Measurements from ENCODE around the gene SMURF1. TPM values are rescaled to one million over a fixed set of nuclear protein-coding genes. Genes with fewer than 3 reads are reported as not detected.

Gene SMURF1
- total and polyA plus RNA-seq, 2 of the 8 experiments (the other 6 are each of a cell fraction or from before 2014, with no cell fraction given), result 9.6 to 24.5 TPM

GRCh38 chr7:99118077-99118476, 25.8 kb downstream of the SMURF1 start:
- Histone ChIP-seq H3K23ac (ENCODE audit: insufficient read length) (no peak overlapping the region), H4K5ac (ENCODE audit: insufficient read length, low read depth, low read length) (no peak overlapping the region), H3K9me3 (ENCODE audit: insufficient read depth in 2 of 2, low read depth in 1 of 2, low read length in 1 of 2) (no peaks in the 10 kb centered on the region), H2BK12ac (ENCODE audit: low read depth, low read length) (no peak overlapping the region), H3K9ac (replicated peaks in 1 of 4; ENCODE audit: extremely low read depth in 1 of 4, low read depth in 3 of 4, low read length in 3 of 4) (no peak overlapping the region), H4K91ac (replicated peaks; ENCODE audit: insufficient read length, low read length) (no peak overlapping the region), H2BK20ac (ENCODE audit: low read length) (no peak overlapping the region), H3K18ac (ENCODE audit: extremely low read depth, low read length) (no peak overlapping the region), H3K4me1 (replicated peaks in 1 of 4; ENCODE audit: control insufficient read depth in 3 of 4, insufficient read depth in 4 of 4, low read length in 3 of 4) (peaks cover 0 to 2% (median 0%) of the 10 kb centered on the region in 4 experiments; a peak in 1 of 7 replicates), H3K14ac (ENCODE audit: insufficient read length) (no peak overlapping the region), H3K27me3 (replicated peaks in 1 of 4; ENCODE audit: control insufficient read depth in 3 of 4, extremely low read depth in 1 of 4, insufficient read depth in 3 of 4, low read length in 3 of 4) (no peaks in the 10 kb centered on the region), H3K27ac (ENCODE audit: low read depth, low read length) (no peak overlapping the region), H3K4me2 (ENCODE audit: insufficient read depth in 1 of 2, low read depth in 2 of 2, low read length in 2 of 2) (no peak overlapping the region), H2AK5ac (ENCODE audit: low read depth, low read length) (no peak overlapping the region), H3K79me2 (ENCODE audit: control insufficient read depth in 1 of 2, insufficient read depth in 2 of 2, low read length in 2 of 2) (peaks cover 3 to 90% of the 10 kb centered on the region in 2 experiments; a peak in 3 of 4 replicates), H3K36me3 (ENCODE audit: control insufficient read depth in 2 of 4, insufficient read depth in 4 of 4, low read length in 3 of 4) (no peaks in the 10 kb centered on the region), H2BK120ac (replicated peaks; ENCODE audit: low read depth, low read length) (no peak overlapping the region), H3K79me1 (ENCODE audit: low read depth, low read length) (peaks cover 2% of the 10 kb centered on the region; the same call in 1 of the 2 replicates), H3K4me3 (ENCODE audit: extremely low read depth in 1 of 4, insufficient read depth in 2 of 4, low read depth in 3 of 4, low read length in 4 of 4) (no peak overlapping the region), H3K4ac (replicated peaks; ENCODE audit: insufficient read length, low read depth, low read length) (no peak overlapping the region), H3K23me2 (ENCODE audit: low read depth, low read length) (no peaks in the 10 kb centered on the region), H2BK15ac (ENCODE audit: low read length) (no peak overlapping the region), H4K8ac (ENCODE audit: extremely low read depth, insufficient read depth, low read length) (no peak overlapping the region), H2AFZ (ENCODE audit: low read length) (no peak overlapping the region), H4K20me1 (replicated peaks in 1 of 2; ENCODE audit: control insufficient read depth in 1 of 2, insufficient read depth in 2 of 2, low read length in 2 of 2) (no peaks in the 10 kb centered on the region), H2BK5ac (ENCODE audit: low read depth, low read length) (no peak overlapping the region), H3K56ac (replicated peaks; ENCODE audit: insufficient read length, low read depth, low read length) (no peak overlapping the region)
- DNase-seq (ENCODE audit: low read depth in 1 of 2, low spot score in 2 of 2) (no peak), FAIRE-seq (no peak)
- POLR2A ChIA-PET (ENCODE audit: partially characterized antibody), result no interaction called here
- WGBS, 2 experiments (ENCODE audit: extremely low coverage in 1 of 2, insufficient coverage in 1 of 2, insufficient read length in 1 of 2, insufficient replicate concordance in 2 of 2, low coverage in 1 of 2, low lambda C conversion rate in 2 of 2, missing lambda C conversion rate in 1 of 2), result 84% methylated on average over 2 of the region's 2 CpGs; no CpG with 5 or more reads in 1 of the 2 experiments
- CTCF ChIA-PET (ENCODE audit: partially characterized antibody), result no interaction called here
- TF ChIP-seq TEAD4 (IDR thresholded peaks at IDR 0.05; ENCODE audit: low read depth, low read length), result no peak
- no peak for TF ChIP-seq SIN3A (conservative IDR thresholded peaks at IDR 0.05 in 1 of 2, IDR thresholded peaks at IDR 0.05 in 1 of 2; ENCODE audit: low read depth in 1 of 2, low read length in 2 of 2)
- TF ChIP-seq TCF12 (IDR thresholded peaks at IDR 0.05; ENCODE audit: low read depth, low read length), result no peak
- no peak for TF ChIP-seq MAX (IDR thresholded peaks at IDR 0.05)

Data from H1 (cell line).